Measurements from ENCODE around the gene SOCS3.
A peak's percentile ranks its signal among the peaks of the same experiment; 100 is the strongest.

Gene SOCS3

DNA sequence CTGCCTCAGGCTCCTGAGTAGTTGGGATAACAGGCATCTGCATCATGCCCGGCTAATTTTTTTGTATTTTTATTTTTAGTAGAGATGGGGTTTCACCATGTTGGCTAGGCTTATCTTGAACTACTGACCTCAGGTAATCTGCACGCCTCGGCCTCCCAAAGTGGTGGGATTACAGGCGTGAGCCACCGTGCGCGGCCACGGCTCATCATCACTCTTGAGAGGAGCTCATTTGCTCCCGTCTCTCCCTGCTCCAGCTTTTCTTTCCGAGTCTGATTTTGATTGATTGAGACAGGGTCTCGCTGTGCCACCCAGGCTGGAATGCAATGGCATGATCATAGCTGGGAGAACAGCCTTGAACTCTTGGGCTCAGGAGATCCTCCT lies 31.2 kb upstream of the SOCS3 start:
- DNase-seq = no peak

DNA sequence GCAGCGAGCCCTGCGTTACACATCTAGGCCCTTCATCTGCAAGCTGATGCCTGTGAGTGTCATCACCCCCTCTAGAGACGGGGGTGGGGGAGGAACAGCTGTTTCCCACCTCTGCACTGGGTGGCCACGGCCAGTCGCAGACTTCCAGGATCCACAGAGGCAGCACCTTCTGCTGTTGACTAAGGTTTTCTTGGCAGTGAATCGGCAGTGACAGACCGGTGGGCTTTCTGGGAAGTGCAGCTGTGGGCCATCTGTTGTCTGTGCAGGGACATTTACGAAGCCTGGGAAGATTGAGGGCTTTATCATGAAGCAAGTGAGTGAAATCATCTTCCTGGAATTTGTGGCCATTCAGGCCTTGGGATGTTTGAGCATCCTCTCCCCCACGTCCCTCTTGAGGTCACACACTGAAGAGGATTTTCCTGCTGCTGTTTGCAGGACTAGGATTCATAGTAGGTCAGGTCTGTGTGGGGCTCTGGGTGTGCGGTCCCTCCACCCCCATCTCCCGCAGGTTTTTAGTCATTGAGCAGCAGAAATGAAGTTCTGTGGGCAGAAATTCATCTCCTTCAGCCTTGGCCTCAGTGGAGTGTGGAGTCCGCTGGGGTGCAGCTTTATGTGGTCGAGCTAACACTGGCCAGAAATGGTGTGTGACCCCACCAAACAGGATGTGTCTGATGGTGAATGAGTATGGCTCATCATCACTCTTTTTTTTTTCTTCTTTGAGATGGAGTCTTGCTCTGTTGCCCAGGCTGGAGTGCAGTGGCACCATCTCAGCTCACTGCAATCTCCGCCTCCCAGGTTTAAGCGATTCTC lies 30.6 kb upstream of the SOCS3 start:
- no peak for DNase-seq

DNA sequence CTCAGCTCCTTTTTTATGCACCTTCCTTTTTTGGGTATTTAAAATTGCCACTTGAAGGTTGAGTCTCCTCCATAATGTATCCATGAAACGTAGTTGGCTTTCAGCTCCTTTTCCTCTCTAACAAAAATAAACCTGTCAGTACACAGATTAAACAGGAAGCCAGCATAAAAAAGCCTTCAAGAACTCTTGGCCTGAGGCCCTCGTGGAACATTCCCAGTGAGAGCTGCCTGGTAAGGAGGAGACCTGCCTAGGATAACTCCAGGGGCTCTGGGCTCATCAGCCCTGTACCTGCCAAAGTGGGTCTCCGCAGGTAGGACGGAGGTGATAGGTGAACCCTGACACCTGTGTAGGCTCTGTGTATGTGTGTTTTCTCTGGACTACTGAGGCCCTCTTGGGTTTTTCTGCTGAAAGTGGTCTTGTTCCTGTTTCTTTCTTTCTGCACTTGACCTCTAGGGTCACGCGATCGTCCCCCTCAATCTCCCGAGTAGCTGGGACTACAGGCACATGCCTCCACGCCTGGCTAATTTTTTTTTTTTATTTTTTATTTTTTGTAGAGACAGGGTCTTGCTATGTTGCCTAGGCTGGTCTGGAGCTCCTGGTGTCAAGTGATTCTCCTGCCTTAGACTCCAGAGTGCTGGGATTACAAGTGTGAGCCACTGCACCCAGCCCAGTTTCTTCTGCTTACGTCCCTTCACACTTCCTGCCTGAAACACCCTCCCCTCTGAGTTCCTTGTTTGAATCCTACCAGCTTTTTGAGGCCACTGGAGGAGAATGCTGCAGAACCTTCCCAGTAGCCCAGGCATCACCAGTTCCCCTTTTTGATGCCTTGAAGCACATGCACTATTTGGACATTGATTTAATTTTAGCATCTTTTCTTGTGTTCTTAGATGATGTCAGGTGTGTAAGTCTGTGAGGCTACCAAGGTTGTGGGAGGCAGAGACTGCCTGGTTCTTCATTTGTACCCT lies 28.4 kb upstream of the SOCS3 start:
- DNase-seq = peak in 2 of 56 donors; percentile 21 to 48

DNA sequence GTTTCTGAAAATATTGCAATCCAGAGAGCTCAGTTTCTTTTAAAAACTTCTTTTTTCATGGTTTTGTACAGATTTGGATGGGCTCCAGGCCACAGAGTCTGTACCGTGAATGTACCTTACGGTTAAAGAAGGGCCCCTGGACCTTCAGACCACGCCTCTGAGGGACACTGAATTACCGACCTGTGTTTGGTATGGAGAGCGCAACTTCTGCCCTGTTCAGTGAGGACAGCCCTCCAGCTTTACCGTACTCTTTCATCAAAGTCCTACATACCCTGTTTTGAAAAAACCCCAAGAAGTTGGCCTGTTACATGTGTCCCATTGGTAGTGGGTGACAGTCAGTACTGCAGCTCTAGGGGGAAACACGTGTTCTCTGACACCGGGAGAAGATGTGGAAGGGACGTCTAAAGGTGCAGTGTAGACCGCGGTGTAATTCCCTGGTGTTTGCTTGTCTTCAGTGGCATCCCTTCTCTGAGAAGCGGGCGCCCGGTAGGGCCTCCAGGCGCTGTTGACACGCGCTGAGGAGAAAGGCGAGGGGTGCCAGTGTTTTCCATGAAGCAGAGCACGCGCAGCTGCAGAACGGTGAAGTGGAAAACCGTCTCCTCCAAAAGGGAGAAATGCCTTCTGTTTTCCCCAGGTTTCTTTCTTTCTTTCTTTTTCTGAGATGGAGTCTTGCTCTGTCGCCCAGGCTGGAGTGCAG lies 24.8 kb upstream of the SOCS3 start:
- DNase-seq = no peak

DNA sequence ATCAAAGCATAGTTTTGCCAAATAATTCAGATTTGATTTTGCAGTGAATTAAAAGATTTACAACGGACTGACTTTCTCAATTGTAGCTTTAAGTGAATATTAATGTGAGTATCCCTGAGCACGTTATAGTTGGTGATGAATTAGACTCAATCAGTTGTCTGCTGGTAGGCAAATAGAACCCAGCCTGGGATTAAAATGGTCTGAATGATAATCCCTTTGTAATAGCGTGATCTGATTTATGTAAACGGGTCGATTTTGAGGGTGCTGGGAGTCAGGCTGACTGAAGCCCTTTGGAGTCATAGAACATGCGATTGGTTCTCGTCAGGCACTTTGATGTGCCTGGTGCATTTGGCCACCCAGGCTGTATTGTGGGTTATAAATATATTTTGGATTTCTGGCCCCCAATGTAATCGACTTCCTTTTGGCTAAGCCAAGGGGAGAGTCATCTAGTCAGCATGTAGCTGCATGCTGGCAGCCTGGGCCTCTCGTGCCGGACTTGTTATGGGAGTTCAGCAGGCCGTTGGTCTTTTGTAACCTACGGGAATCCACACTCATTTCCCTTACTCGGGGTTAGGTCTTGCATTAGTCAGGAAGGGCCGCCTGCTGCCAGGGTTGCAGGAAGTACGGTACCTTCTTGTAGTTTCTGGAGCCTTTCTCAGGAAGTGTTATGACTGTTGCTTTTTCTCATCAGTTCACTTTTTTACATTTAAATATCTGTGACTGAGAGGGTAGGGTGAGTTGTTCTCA lies 24.0 kb upstream of the SOCS3 start:
- DNase-seq = peak in 12 of 56 donors; percentile 9 to 37 (median 22)

DNA sequence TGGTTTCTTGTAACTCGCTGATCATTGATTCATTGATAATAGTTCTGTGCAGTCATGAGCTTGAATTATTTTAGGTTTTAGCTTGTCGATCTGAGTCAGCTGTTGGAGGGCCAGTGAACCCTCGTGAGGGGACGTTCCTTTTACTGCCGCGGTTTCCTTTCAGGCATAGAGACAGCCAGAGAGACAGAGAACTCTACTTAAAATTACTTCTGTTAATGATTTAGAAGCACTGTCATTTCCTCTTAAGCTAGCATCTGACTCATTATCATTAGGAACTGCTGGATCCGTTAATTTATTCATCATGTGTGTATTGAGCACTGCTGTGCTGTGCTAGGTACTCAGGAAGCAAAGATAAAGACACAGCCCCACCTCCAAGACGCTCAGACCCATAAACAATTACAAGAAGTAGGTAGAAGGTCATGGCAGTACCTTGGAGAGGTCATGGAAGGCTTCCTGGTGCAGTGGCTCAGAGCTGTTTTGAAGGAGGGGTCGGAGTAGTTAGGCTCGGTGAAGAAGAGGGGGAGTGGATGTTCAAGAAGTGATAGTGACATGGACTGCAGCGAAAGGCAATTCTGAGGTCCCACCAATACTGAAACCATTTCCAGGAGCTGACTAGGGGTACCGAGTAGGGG lies 21.8 kb upstream of the SOCS3 start:
- DNase-seq = no peak

DNA sequence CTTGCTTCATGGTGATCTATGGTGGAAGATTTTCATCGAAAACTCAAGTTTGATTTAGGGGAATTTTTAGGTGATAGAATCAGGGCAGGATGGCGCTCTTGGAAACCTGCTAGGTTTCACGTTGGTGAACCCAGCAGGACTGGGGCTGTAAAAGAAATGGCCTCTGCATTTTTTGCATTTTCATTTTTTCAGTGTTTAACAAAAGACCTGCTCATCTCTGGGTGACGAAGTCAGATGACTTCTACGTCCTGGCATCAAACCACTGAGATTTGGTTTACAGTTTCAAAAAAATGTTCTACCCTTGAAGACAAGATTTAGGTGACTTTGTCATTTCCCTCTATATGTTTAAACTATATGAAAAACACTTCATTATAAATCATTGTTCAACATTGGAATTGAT lies 20.5 kb upstream of the SOCS3 start:
- DNase-seq = no peak

DNA sequence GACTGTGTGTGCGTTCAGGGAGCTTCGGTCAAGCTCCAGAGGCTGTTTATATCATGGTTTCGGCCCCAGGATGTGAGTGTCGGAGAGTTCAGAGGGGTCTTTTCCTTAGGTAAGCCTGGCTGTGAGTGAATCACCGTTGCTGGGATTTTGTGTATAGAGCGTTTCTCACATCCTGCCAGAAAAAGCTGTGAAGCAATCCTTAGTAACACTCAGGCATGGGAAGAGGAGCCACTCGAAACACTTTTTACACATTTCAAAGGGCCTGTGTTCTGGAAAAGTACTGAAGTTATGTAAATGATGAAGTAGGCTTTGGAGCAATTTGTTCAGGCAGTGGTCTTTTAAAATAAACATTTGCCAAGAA lies 19.2 kb upstream of the SOCS3 start:
- no peak for DNase-seq

DNA sequence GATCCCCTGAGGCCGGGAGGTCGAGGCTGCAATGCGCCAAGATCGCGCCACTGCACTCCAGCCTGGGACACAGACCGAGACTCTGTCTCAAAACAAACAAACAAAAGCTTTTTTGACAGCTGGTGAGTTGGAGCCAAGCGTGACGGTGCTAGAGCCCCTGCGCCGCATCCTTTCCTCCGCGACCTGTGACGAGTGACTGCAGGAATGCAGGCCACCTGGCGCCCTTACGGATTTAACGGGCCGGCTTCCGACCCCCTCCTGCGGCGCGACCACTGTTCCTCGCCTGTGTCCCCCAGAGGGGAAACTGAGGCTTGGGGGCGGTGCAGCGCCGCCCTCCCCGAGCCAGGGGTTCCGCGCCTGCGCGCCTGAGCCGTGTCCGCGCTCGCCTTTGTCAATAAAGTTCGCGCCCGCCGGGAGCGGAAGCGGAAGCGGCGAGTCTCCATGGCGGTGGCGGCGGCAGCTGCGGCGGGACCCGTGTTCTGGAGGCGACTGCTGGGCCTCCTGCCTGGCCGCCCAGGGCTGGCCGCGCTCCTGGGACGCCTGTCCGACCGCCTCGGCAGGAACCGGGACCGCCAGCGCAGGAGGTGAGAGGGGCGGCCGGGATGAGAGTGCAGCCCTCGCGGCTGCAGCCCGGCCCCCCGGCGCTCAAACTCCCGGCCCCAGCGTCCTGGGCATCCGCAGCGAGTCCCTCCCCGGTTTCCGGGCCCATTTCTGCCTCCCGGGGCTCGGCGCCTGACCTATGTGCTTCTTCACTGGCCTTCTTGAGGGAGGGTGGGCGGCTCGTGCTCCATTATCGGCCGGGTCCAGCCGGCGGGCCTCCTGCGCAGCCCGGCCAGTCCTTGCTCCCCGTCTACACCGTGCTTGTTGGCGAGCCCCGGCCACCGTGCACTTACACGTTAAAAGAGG lies 18.6 kb upstream of the SOCS3 start, which contains the start of gene PGS1:
Gene PGS1, plus strand, starts transcription at position 425 of the 906 bp plus-strand sequence. Its CDS starts 17 bp downstream, at position 442.
- DNase-seq = peak in 50 of 56 donors; percentile 33 to 87 (median 66)

DNA sequence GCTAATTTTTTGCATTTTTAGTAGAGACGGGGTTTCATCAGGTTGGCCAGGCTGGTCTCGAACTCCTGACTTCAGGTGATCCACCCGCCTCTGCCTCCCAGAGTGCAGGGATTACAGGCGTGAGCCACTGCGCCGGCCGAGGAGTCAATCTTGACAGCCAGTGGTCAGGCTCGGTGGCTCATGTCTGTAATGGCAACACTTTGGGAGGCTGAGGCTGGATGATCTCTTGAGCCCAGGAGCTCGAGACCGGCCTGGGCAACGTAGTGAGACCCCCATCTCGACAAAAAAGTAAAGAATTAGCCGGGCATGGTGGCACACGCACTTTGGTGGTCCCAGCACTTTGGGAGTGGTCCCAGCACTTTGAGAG lies 18.0 kb upstream of the SOCS3 start:
- DNase-seq = no peak

DNA sequence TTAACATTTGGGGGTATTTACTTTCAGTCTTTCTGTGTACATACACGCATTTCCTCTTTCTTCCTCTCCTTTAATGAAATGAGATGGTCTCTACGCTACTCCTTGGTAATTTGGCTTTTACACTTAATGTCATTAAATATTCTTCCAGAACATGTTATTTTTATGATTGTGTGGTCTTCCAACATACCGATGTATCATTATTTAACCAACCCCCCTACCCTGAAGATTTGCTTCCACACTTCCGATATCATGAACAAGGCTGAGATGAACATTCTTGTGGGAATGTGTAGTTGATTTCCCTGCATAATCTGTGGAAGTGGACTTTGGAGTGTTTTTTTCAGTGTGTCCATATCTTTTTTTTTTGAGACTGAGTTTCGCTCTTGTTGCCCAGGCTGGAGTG lies 16.3 kb upstream of the SOCS3 start:
- DNase-seq = no peak

DNA sequence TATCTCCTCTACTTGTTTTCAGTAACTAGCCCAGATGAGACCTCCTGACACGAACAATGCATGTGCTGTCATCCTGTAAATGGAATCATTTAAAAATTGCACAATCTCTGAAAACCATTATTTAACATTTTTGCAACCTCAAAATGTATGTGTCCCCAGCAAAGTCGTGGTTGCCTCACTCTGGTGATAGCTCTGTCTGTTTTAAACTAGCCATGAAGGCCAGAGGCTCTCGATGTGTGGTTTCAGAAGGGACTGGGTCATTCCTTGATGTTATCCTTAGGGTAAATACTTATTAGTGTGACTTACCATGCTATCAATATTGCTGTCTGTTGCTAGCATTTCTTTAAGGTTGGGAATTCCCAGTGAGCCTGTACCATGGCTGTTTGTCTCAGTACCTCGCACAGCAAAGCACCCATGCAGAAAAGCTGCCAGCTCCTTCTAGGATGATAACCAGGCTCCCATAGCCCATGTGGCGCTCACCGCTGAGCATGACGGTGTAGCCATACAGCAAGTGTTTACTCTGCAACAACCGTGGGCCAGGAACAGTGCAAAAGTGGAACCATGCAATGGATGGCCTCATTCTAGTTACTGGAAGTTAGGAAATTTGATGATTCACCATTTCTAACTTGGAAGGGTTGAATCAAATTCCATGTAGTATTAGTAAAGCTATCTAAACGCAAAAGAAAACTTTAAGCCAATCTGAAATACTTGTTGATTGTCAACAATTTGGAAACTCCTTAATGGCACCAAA lies 15.7 kb upstream of the SOCS3 start:
- no peak for DNase-seq

DNA sequence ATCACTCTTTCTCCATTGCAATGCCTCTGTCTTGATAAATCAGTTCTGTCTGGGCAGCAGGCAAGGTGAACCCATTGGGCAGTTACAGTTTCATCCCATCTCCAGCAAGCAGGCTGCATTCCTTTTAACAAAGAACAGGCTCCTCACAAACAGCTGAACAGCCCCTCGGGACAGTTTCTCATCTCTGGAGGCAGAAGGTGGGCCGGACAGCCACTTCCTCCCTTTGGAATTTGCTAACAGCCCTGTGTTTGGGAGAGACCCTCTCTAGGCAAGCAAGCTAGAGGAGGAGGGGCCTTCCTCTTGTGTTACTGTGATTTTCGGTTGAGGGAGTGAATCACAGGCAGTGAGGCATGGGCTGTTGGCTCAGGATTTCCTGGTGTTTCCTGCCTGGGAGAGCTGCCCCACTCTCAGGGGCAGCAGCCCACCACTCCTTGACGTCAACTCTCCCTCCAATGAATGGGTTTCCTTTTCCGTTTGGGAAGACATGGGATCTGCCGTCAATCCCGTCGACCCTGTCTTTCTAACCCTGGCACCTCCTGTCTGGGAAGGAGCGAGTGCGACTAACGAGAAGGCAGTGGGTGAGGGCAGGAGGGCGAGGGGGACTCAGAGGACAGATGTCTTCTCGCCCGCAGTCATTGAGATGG lies 14.9 kb upstream of the SOCS3 start:
- DNase-seq = no peak

DNA sequence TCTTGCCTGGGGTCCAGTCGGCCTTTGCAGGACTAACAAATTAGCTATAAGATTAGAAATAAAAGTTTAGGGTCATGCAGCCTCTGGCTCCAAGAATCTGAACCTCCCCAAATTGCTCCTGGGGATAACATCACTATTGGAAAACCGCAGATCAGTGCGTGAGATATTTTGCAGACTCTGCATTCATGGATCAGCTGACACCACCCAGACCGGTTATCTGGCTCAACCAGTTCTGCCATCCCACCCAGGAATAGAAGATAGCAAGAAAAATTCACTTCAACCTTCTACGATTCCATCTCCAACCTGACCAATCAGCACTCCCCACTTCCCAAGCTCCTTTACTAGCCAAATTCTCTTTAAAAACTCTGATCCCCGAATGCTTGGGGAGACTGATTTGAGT lies 14.3 kb upstream of the SOCS3 start:
- DNase-seq = no peak

DNA sequence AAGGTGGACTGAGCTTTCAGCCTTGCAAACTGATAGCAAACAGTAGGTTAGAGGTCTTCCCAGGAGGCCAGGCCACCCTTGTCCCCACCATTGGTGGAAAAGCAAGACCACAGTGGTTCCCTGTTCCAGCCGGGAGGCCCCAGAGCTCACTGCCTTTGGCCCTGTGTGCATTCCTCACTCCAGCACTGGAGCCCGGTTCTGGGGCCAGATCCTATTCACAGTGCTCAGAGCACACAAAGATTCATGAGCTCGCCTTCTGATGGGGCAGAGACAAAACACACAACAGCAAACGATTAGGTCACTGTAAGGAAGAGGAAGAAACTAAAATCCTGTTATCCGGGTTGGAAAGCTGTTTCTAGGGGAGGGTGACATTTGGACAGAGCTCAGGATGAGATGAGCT lies 13.0 kb upstream of the SOCS3 start:
- no peak for DNase-seq

DNA sequence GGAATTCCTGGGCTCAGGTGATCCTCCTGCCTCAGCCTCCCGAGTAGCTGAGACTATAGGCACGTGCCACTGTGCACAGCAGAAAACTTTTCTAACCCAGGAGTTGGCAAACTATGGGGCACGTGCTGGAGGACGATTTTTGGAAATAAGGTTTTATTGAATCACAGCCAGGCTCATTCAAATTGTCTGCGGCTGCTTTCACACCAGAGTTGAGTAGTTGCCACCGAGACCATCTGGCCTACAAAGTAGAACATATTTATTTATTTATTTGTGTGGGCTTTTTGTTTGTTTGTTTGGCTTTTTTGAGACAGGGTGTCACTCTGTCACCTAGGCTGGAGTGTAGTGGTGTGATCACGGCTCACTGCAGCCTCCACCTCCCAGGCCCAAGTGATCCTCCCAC lies 11.2 kb upstream of the SOCS3 start:
- DNase-seq = no peak

DNA sequence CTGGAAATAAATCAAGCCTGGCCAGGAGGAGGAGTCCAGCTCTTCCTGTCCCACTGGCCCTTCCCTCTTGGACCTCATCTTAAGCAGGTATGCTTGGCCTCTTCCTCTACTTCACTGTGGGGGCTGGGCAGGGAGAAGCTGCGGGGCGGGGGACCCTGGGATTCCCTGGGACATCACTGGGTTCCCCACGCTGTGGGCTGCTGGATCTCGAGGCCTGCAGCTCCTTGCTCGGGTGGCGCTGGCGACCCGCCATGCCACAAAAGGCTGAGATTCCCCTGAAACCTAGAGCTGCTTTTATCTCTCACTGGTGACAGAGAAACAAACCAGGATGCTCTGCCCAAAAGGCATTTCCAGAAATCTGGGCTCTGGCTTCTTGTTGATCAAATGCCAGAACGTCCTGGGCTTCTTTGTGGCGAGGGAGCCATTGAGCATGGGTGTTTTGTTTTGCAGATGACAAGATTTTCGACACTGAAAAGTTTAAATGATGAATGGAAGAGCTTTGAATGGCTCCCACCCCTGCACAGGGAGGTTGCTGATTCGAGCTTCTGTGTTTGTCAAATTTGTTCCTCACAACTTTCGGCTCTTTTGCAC lies 10.0 kb upstream of the SOCS3 start:
- DNase-seq = no peak
